GM21526 (cell line): ENCODE data around the gene HLCS.
"Not testable (repeated sequence)": the region's sequence is repeated elsewhere in the genome, so short reads cannot be mapped to it uniquely, and the experiment has no call there.

Experiments
- ATAC-seq: cut with Tn5 transposase; IDR thresholded peaks from one replicate; pipeline ENCODE4 v1.9.1; 2021; ENCODE audit warnings: moderate library complexity; ENCODE audit not compliant: unreplicated experiment, low FRiP score

The HLCS gene

GRCh38 chr21:36820176-36821031 lies 146.1 kb downstream of the HLCS start:
- ATAC-seq: no peak

GRCh38 chr21:36817732-36818450 lies 148.6 kb downstream of the HLCS start:
- no peak for ATAC-seq

- no peak for ATAC-seq
Measured at GRCh38 chr21:36816561-36817130, 149.8 kb downstream of the HLCS start.

- not testable (repeated sequence) for ATAC-seq
Measured at GRCh38 chr21:36816026-36816425, 150.4 kb downstream of the HLCS start.

- no peak for ATAC-seq
Measured at GRCh38 chr21:36815284-36815683, 151.2 kb downstream of the HLCS start.

GRCh38 chr21:36813052-36813451 lies 153.4 kb downstream of the HLCS start:
- ATAC-seq: no peak

GRCh38 chr21:36811762-36812161 lies 154.7 kb downstream of the HLCS start:
- no peak for ATAC-seq

GRCh38 chr21:36810443-36810842 lies 156.0 kb downstream of the HLCS start:
- ATAC-seq: no peak

GRCh38 chr21:36807422-36807928 lies 159.0 kb downstream of the HLCS start:
- no peak for ATAC-seq

- no peak for ATAC-seq
Measured at GRCh38 chr21:36806103-36806502, 160.4 kb downstream of the HLCS start.

GRCh38 chr21:36804874-36805611 lies 161.4 kb downstream of the HLCS start:
- no peak for ATAC-seq

GRCh38 chr21:36803816-36804439 lies 162.5 kb downstream of the HLCS start:
- ATAC-seq: no peak

GRCh38 chr21:36803051-36803645 lies 163.3 kb downstream of the HLCS start:
- ATAC-seq: no peak

GRCh38 chr21:36800734-36801133 lies 165.7 kb downstream of the HLCS start:
- no peak for ATAC-seq

- no peak for ATAC-seq
Measured at GRCh38 chr21:36799869-36800268, 166.6 kb downstream of the HLCS start.

GRCh38 chr21:36798491-36798890 lies 168.0 kb downstream of the HLCS start:
- ATAC-seq: no peak

GRCh38 chr21:36796070-36796469 lies 170.4 kb downstream of the HLCS start:
- no peak for ATAC-seq

GRCh38 chr21:36792505-36792967 lies 173.9 kb downstream of the HLCS start:
- no peak for ATAC-seq

- ATAC-seq: no peak
Measured at GRCh38 chr21:36791695-36792470, 174.6 kb downstream of the HLCS start.
